A673 (cell line): ENCODE measurements around the gene AGAP2. TPM values are rescaled to one million over a fixed set of nuclear protein-coding genes. Genes with fewer than 3 reads are reported as not detected.

Source experiments
- BruUV-seq: library from RNA; stranded (reverse); fragments of 400-500 nt; replicated peaks from 2 replicates; lab custom pipeline; 2021; lab: Mats Ljungman, UMichigan
- CTCF ChIA-PET: fragments of 300-600 bp; sonication (Branson Sonifier 250); formaldehyde crosslinking; loops from one replicate; lab custom pipeline; 2022; ENCODE audit warnings: antibody characterized with exemption; lab: Charles Lee
- POLR2A ChIA-PET: fragments of 300-600 bp; sonication (Branson Sonifier 250); formaldehyde crosslinking; loops from one replicate; lab custom pipeline; 2022; ENCODE audit warnings: antibody characterized with exemption; ENCODE audit not compliant: low non-redundant PET; lab: Charles Lee
- DNase-seq: peaks from one replicate; pipeline ENCODE4 v3.0.0-alpha.2; 2015; ENCODE audit warnings: low spot score
- H3K27ac ChIP-seq: fragments of 200-600 bp; sonication (generic); 2 replicates; pipeline ENCODE4 v1.5.1; 2016; ENCODE audit warnings: mixed run types, low read depth, mild to moderate bottlenecking, mixed read lengths, antibody characterized with exemption, low read length; ENCODE audit not compliant: poor library complexity, severe bottlenecking
- H3K27me3 ChIP-seq: fragments of 200-600 bp; sonication (generic); replicated peaks from 2 replicates; pipeline ENCODE4 v1.6.1; 2017; ENCODE audit warnings: mixed run types, low read depth, mild to moderate bottlenecking, mixed read lengths, antibody characterized with exemption, low read length; ENCODE audit not compliant: insufficient read depth, poor library complexity
- H3K36me3 ChIP-seq: fragments of 200-600 bp; sonication (generic); 2 replicates; pipeline ENCODE4 v1.6.1; 2016; ENCODE audit warnings: mixed run types, mild to moderate bottlenecking, mixed read lengths, antibody characterized with exemption, low read length; ENCODE audit not compliant: insufficient read depth, poor library complexity, severe bottlenecking
- H3K4me1 ChIP-seq: fragments of 200-600 bp; sonication (generic); 2 replicates; pipeline ENCODE4 v1.6.1; 2017; ENCODE audit warnings: mixed run types, mild to moderate bottlenecking, mixed read lengths, antibody characterized with exemption, low read length; ENCODE audit not compliant: insufficient read depth, poor library complexity, severe bottlenecking
- H3K4me3 ChIP-seq: fragments of 200-600 bp; sonication (generic); 2 replicates; pipeline ENCODE4 v1.5.1; 2016; ENCODE audit warnings: low read depth, mixed run types, mild to moderate bottlenecking, mixed read lengths, low read length; ENCODE audit not compliant: poor library complexity, severe bottlenecking
- H3K9me3 ChIP-seq: fragments of 200-600 bp; sonication (generic); 2 replicates; pipeline ENCODE4 v1.6.1; 2016; ENCODE audit warnings: mixed run types, low read depth, mild to moderate bottlenecking, mixed read lengths, antibody characterized with exemption, low read length; ENCODE audit not compliant: poor library complexity, severe bottlenecking
- CTCF ChIP-seq: fragments of 300-800, 200-600 bp; sonication (generic); conservative IDR thresholded peaks from 2 replicates; pipeline ENCODE4 v1.5.1; 2017; ENCODE audit warnings: low read depth, mild to moderate bottlenecking, antibody characterized with exemption, low read length, moderate library complexity, mixed read lengths
- EZH2 ChIP-seq: fragments of 200-600 bp; sonication (generic); IDR thresholded peaks from 2 replicates; pipeline ENCODE4 v1.6.1; 2017; ENCODE audit warnings: borderline replicate concordance, low read depth, mild to moderate bottlenecking, mixed read lengths, antibody characterized with exemption, low read length; ENCODE audit not compliant: poor library complexity, severe bottlenecking
- intact Hi-C: fragments of 100-400 bp; cut with micrococcal nuclease; formaldehyde crosslinking; loops from one replicate; pipeline ENCODE4 v1.10.0; 2022; ENCODE audit not compliant: unreplicated experiment
- total RNA-seq: library from RNA; stranded (reverse); gene quantifications from 2 replicates; pipeline ENCODE4 v1.2.3, GENCODE V29; 2021

AGAP2 gene
- total RNA-seq, 1 experiment from 2014 or later: 4.0 TPM

- BruUV-seq: no TSS peak
- H3K9me3 ChIP-seq: no peaks in the 10 kb centered on the region
- peaks cover 19% of the 10 kb centered on the region for H3K36me3 ChIP-seq
- DNase-seq: peak; percentile 75
- POLR2A ChIA-PET: no interaction called here
- H3K4me1 ChIP-seq: peaks cover 33% of the 10 kb centered on the region
- no peak for TF ChIP-seq CTCF
- TF ChIP-seq EZH2: no peak
- H3K27ac ChIP-seq: no peak within 1 kb of the TSS
- H3K27me3 ChIP-seq: no peaks in the 10 kb centered on the region
- CTCF ChIA-PET: no interaction called here
- peak within 1 kb of the TSS; percentile 60 for H3K4me3 ChIP-seq
- intact Hi-C loops: no loop called here
Observed at GRCh38 chr12:57754411-57755193, 16.1 kb upstream of the AGAP2 start, which contains the start of gene MARCHF9. Gene MARCHF9 (plus strand): TSS chr12:57755103. CDS start chr12:57755529, 426 bp downstream.

- Histone ChIP-seq H3K4me1 (peaks cover 33% of the 10 kb centered on the region), H3K27me3 (no peaks in the 10 kb centered on the region), H3K36me3 (peaks cover 25% of the 10 kb centered on the region), H3K9me3 (no peaks in the 10 kb centered on the region), H3K27ac (no peak overlapping the region), H3K4me3 (peak overlapping the region; percentile 60)
- intact Hi-C loops: no loop called here
- TF ChIP-seq EZH2: no peak
- TF ChIP-seq CTCF: no peak
- DNase-seq: no peak
- ChIA-PET CTCF (no interaction called here), POLR2A (no interaction called here)
- BruUV-seq: no TSS peak
Observed at GRCh38 chr12:57753756-57754337, 15.3 kb upstream of the AGAP2 start.

- H3K9me3 ChIP-seq: no peaks in the 10 kb centered on the region
- no peak for TF ChIP-seq CTCF
- no peak for TF ChIP-seq EZH2
- no peak for DNase-seq
- H3K27ac ChIP-seq: peak overlapping the region; percentile 12
- peak overlapping the region; percentile 87 for H3K4me3 ChIP-seq
- POLR2A ChIA-PET: no interaction called here
- peaks cover 33% of the 10 kb centered on the region for H3K4me1 ChIP-seq
- BruUV-seq: no TSS peak
- intact Hi-C loops: no loop called here
- no peaks in the 10 kb centered on the region for H3K27me3 ChIP-seq
- H3K36me3 ChIP-seq: peaks cover 29% of the 10 kb centered on the region
- CTCF ChIA-PET: no interaction called here
Observed at GRCh38 chr12:57752668-57753000, 14.1 kb upstream of the AGAP2 start.
